SW 1271 (cell line): ENCODE data around the gene CLIC4.
A peak's percentile ranks its signal among the peaks of the same experiment; 100 is the strongest.
"Not testable (repeated sequence)": the region's sequence is repeated elsewhere in the genome, so short reads cannot be mapped to it uniquely, and the experiment has no call there.

Experiments
- DNase-seq, 2 experiments: peaks; one replicate each; lab custom pipeline; 2025; lab: John Stamatoyannopoulos, UW

The CLIC4 gene

GRCh38 chr1:24771574-24771973, 26.3 kb downstream of the CLIC4 start:
- no peak for DNase-seq

GRCh38 chr1:24773618-24774017, 28.4 kb downstream of the CLIC4 start:
- DNase-seq, result no peak

- no peak for DNase-seq
Measured at GRCh38 chr1:24775348-24775747, 30.1 kb downstream of the CLIC4 start.

GRCh38 chr1:24775916-24776315, 30.7 kb downstream of the CLIC4 start:
- DNase-seq, result no peak

GRCh38 chr1:24776821-24777220, 31.6 kb downstream of the CLIC4 start:
- no peak for DNase-seq

GRCh38 chr1:24778141-24778540, 32.9 kb downstream of the CLIC4 start:
- DNase-seq, result no peak

GRCh38 chr1:24779199-24779598, 34.0 kb downstream of the CLIC4 start:
- DNase-seq, result not testable (repeated sequence)

- no peak for DNase-seq
Measured at GRCh38 chr1:24779689-24780464, 34.6 kb downstream of the CLIC4 start.

- not testable (repeated sequence) for DNase-seq
Measured at GRCh38 chr1:24780626-24781025, 35.4 kb downstream of the CLIC4 start.

GRCh38 chr1:24782689-24783088, 37.4 kb downstream of the CLIC4 start:
- DNase-seq, result no peak

GRCh38 chr1:24783713-24784112, 38.5 kb downstream of the CLIC4 start:
- DNase-seq, result no peak

GRCh38 chr1:24786191-24786590, 40.9 kb downstream of the CLIC4 start:
- no peak for DNase-seq

- DNase-seq, result no peak
Measured at GRCh38 chr1:24790490-24790889, 45.2 kb downstream of the CLIC4 start.

- peak in 1 of 2 experiments; percentile 54 for DNase-seq
Measured at GRCh38 chr1:24793447-24794129, 48.3 kb downstream of the CLIC4 start.

GRCh38 chr1:24794130-24794502, 48.9 kb downstream of the CLIC4 start:
- not testable (repeated sequence) for DNase-seq

GRCh38 chr1:24795236-24795635, 50.0 kb downstream of the CLIC4 start:
- DNase-seq, result no peak

- no peak for DNase-seq
Measured at GRCh38 chr1:24796524-24796923, 51.3 kb downstream of the CLIC4 start.

- not testable (repeated sequence) for DNase-seq
Measured at GRCh38 chr1:24799242-24799641, 54.0 kb downstream of the CLIC4 start.

GRCh38 chr1:24801176-24801575, 55.9 kb downstream of the CLIC4 start:
- no peak for DNase-seq

- DNase-seq, result no peak
Measured at GRCh38 chr1:24803220-24803619, 58.0 kb downstream of the CLIC4 start.

GRCh38 chr1:24803987-24804530, 58.8 kb downstream of the CLIC4 start:
- DNase-seq, result no peak

GRCh38 chr1:24805534-24806301, 60.5 kb downstream of the CLIC4 start:
- peak; percentile 7 to 30 for DNase-seq
